ENCODE results near the gene LRRC26. TPM values are rescaled to one million over a fixed set of nuclear protein-coding genes. Genes with fewer than 3 reads are reported as not detected.

Gene LRRC26
- total and polyA plus RNA-seq, 2 of the 13 experiments (the other 11 are each of a cell fraction or from before 2014, with no cell fraction given): not detected

DNA sequence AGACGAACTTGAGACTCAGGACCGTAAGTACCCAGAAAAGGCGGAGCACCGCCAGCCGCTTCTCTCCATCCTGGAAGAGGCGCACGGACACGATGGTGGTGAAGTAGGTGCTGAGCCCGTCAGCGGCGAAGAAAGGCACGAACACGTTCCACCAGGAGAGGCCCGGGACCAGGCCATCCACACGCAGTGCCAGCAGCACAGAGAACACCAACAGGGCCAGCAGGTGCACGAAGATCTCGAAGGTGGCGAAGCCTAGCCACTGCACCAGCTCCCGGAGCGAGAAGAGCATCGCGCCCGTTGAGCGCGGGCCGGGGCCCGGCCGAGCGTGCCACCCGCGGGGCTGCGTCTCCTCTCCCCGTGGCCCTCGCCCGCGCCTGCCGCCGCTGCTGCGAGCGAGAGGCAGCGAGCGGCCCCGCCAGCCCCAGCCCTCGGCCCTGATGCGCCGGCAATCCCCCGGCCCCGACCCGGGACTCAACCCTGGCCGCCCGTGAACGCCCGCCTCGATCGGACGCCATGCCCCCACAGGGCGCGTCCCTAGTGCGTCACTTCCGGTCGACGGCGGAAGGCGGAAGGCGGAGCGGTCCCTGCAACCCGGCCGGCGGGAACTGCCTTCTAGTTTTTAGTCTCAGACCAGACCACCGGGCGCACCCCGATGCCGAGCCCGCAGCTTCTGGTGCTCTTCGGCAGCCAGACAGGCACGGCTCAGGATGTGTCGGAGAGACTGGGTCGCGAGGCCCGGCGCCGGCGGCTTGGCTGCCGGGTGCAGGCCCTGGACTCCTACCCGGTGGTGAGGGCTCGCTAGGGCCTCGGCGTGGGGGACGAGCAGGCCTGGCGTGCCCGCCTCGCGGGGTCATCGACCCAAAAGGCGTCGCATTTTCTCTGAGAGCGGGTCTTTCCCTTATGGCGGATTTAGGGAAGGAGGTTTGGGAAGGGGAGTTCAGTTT, 35.5 kb upstream of the LRRC26 start, which contains the start of the genes NDOR1 and TMEM203 (continued):
- TF ChIP-seq, protein P1, sequence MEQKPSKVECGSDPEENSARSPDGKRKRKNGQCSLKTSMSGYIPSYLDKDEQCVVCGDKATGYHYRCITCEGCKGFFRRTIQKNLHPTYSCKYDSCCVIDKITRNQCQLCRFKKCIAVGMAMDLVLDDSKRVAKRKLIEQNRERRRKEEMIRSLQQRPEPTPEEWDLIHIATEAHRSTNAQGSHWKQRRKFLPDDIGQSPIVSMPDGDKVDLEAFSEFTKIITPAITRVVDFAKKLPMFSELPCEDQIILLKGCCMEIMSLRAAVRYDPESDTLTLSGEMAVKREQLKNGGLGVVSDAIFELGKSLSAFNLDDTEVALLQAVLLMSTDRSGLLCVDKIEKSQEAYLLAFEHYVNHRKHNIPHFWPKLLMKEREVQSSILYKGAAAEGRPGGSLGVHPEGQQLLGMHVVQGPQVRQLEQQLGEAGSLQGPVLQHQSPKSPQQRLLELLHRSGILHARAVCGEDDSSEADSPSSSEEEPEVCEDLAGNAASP (CRISPR knock-in tag; IDR thresholded peaks at IDR 0.05; ENCODE audit: borderline replicate concordance): no peak
- no peak for TF ChIP-seq FOXO4 (CRISPR knock-in tag; conservative IDR thresholded peaks at IDR 0.05)
- TF ChIP-seq MIER2 (CRISPR knock-in tag; IDR thresholded peaks at IDR 0.05): no peak
- no peak for TF ChIP-seq SMC3 (IDR thresholded peaks at IDR 0.05; ENCODE audit: low read length)
- no peak for TF ChIP-seq SP1 (IDR thresholded peaks at IDR 0.05)
- peak; percentile 80 for TF ChIP-seq SP1 (CRISPR knock-in tag; IDR thresholded peaks at IDR 0.05)
- TF ChIP-seq TBX3 (IDR thresholded peaks at IDR 0.05; ENCODE audit: borderline replicate concordance): no peak
- no peak for TF ChIP-seq ZBTB3 (CRISPR knock-in tag; IDR thresholded peaks at IDR 0.05; ENCODE audit: borderline replicate concordance, low read depth)
- no peak for TF ChIP-seq TP53 (CRISPR knock-in tag; conservative IDR thresholded peaks at IDR 0.05)
- TF ChIP-seq ZNF644 (CRISPR knock-in tag; IDR thresholded peaks at IDR 0.05; ENCODE audit: low read depth): no peak
- TF ChIP-seq, protein P2, sequence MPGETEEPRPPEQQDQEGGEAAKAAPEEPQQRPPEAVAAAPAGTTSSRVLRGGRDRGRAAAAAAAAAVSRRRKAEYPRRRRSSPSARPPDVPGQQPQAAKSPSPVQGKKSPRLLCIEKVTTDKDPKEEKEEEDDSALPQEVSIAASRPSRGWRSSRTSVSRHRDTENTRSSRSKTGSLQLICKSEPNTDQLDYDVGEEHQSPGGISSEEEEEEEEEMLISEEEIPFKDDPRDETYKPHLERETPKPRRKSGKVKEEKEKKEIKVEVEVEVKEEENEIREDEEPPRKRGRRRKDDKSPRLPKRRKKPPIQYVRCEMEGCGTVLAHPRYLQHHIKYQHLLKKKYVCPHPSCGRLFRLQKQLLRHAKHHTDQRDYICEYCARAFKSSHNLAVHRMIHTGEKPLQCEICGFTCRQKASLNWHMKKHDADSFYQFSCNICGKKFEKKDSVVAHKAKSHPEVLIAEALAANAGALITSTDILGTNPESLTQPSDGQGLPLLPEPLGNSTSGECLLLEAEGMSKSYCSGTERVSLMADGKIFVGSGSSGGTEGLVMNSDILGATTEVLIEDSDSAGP (CRISPR knock-in tag; IDR thresholded peaks at IDR 0.05; ENCODE audit: borderline replicate concordance): peak; percentile 54; the same call in 1 of the 2 replicates
- no peak for TF ChIP-seq TSC22D2 (CRISPR knock-in tag; IDR thresholded peaks at IDR 0.05; ENCODE audit: borderline replicate concordance)
- TF ChIP-seq FLYWCH1 (CRISPR knock-in tag; IDR thresholded peaks at IDR 0.05): no peak
- no peak for TF ChIP-seq RBM22 (optimal IDR thresholded peaks at IDR 0.05; ENCODE audit: low read length)
- TF ChIP-seq PAX8 (CRISPR knock-in tag; IDR thresholded peaks at IDR 0.05; ENCODE audit: borderline replicate concordance): peak; percentile 31; the same call in 1 of the 2 replicates
- TF ChIP-seq ZSCAN9 (CRISPR knock-in tag; IDR thresholded peaks at IDR 0.05; ENCODE audit: borderline replicate concordance): no peak; the same call in 1 of the 2 replicates
- TF ChIP-seq, protein P3, sequence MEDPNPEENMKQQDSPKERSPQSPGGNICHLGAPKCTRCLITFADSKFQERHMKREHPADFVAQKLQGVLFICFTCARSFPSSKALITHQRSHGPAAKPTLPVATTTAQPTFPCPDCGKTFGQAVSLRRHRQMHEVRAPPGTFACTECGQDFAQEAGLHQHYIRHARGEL (CRISPR knock-in tag; IDR thresholded peaks at IDR 0.05): no peak
- TF ChIP-seq ELF3 (CRISPR knock-in tag; IDR thresholded peaks at IDR 0.05): peak; percentile 81
- TF ChIP-seq DR1 (CRISPR knock-in tag; IDR thresholded peaks at IDR 0.05): peak; percentile 77
- TF ChIP-seq E2F2 (CRISPR knock-in tag; IDR thresholded peaks at IDR 0.05; ENCODE audit: borderline replicate concordance): 0 out of 2 replicates have a peak, but pooled peaks have one; percentile 23
- no peak for TF ChIP-seq SOX13 (IDR thresholded peaks at IDR 0.05)
- peak in 1 of 2 experiments; percentile 32; a peak in 1 of 4 replicates for TF ChIP-seq SOX13 (CRISPR knock-in tag; conservative IDR thresholded peaks at IDR 0.05 in 1 of 2, IDR thresholded peaks at IDR 0.05 in 1 of 2)
- peak; percentile 63 for TF ChIP-seq ZNF781 (CRISPR knock-in tag; IDR thresholded peaks at IDR 0.05; ENCODE audit: borderline replicate concordance, not compliant biosample characterization)
- TF ChIP-seq CEBPG (CRISPR knock-in tag; IDR thresholded peaks at IDR 0.05): peak; percentile 34; the same call in 1 of the 2 replicates

Data from HepG2 (cell line).